Epithelial cell of proximal tubule (primary cell): ENCODE results near the gene ELOF1. TPM values are rescaled to one million over a fixed set of nuclear protein-coding genes. Genes with fewer than 3 reads are reported as not detected.

Experiments
- DNase-seq: peaks from one replicate; pipeline ENCODE4 v3.0.0-alpha.2; 2011; ENCODE audit warnings: low read depth
- H3K4me3 ChIP-seq: 2 replicates; pipeline ENCODE4 v1.5.1; 2011; ENCODE audit warnings: low read depth, mild to moderate bottlenecking, low read length
- total RNA-seq: library from RNA; depleted of rRNA; stranded (reverse); fragments of >200 nt; gene quantifications from 2 replicates; pipeline ENCODE4 v1.2.3, GENCODE V29; 2015
- TF ChIP-seq, protein P1 (sequence below): conservative IDR thresholded peaks from 2 replicates; pipeline ENCODE4 v1.5.1; 2012; ENCODE audit warnings: low read depth, mild to moderate bottlenecking, low read length

The ELOF1 gene
- total RNA-seq, 1 donor from 2014 or later: 49.8 TPM

DNA sequence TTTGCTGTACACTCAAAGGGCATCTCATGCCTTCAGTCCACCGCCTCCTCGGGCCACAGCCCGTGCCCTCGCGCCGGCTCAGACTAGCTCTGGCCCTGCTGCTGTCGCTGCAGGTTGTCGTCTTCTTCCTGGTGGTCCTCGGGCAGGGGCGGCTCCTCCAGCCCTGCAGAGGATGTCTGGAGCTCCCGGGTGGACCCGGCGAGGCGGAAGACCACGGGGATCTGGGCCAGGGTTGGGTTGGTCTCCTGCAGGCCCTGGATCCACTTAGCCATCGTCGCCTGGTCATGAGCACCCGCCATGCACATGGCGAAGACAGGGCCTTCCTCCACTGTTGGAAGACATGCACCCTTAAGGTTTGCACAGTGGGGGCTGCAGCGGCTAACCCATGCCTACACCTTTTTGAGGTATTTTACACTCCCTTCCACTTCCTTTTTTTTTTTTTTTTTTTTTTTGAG is 52.9 kb downstream of the ELOF1 start:
- peak overlapping the region; percentile 79 for H3K4me3 ChIP-seq
- TF ChIP-seq, protein P1, sequence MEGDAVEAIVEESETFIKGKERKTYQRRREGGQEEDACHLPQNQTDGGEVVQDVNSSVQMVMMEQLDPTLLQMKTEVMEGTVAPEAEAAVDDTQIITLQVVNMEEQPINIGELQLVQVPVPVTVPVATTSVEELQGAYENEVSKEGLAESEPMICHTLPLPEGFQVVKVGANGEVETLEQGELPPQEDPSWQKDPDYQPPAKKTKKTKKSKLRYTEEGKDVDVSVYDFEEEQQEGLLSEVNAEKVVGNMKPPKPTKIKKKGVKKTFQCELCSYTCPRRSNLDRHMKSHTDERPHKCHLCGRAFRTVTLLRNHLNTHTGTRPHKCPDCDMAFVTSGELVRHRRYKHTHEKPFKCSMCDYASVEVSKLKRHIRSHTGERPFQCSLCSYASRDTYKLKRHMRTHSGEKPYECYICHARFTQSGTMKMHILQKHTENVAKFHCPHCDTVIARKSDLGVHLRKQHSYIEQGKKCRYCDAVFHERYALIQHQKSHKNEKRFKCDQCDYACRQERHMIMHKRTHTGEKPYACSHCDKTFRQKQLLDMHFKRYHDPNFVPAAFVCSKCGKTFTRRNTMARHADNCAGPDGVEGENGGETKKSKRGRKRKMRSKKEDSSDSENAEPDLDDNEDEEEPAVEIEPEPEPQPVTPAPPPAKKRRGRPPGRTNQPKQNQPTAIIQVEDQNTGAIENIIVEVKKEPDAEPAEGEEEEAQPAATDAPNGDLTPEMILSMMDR: no peak
- DNase-seq: no peak

DNA sequence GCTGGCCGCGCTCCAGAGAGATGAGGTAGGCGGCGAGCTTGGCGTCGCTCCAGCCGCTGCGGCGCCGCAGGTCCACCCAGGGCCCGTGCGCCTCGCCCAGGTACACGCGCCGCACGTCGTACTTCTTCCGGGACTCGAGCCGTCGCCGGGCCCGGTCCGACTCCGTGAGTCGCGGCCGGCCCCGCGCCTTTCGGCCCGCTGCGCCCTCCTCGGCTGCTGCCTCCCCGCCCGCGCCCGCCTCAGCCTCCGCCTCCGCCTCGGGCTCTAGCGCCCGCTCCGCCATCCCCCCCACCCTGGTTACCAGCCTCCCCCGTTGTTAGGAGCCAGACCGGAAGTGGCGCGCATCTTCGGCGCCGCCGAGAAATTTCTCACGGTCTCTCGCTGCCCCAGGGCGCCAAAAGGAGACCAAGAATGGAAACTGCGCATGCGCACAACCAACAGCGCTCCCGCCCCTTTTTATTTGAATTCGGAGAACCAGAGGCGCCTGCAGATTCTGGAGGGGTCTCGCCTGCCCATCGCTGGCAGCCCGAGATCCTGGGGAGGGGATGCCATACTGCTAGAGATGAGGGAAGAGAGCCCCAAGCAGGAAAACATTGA is 53.4 kb downstream of the ELOF1 start, which contains the start of gene ZNF653:
Gene ZNF653, minus strand, starts transcription at position 336 of the 597 bp plus-strand sequence. Its CDS starts 53 bp downstream, at position 283.
- TF ChIP-seq, protein P1: no peak
- peak; percentile 41 for DNase-seq
- peak within 1 kb of the TSS; percentile 79 for H3K4me3 ChIP-seq

DNA sequence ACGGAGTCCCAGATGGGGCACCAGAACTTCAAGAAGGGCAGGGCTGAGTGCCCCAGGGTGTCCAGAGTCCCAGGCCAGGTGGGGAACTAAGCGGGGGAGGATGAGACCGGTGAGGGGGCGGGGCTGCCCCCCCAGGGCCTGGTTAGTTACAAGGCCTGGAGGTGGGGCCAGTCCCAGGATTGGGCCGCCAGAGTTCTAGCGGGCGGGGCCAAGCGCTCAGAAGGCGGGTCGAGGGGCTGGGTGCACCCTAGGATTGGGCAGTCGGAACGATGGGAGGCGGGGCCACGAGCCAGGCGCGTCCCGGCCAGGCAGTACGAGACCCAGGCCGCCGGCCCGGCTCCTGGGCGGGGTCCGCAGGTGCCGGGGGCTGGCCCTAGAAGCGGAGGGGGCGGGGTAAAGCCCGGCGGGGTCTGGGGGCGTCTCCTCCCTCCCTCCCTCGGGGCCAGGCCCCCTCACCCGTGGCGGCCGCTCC is 54.0 kb downstream of the ELOF1 start:
- DNase-seq: peak; percentile 29

DNA sequence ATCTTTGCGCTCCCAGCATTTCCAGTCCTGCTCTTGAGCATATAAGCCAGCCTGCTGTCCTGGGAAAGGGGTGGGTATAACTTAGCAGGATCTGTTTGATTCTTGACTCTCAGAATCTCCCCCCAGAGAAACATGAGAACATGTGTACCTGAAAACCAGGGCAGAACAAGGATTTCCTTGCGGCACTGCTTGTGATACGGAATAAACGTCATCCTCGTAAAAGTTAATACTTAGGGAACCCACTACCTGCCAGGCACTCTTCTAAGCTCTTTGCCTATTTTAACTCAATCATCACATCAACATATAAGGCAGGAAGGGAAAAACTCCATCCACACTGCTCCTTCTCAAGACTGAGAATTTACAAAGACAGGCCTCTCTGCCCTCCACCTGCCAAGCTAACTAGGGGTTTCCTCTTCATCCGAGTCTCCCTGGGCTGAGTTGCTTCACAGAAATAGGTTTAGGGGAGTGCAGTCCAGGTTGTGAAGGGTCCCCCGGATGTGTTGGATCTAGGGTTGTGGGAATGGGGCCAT is 54.5 kb downstream of the ELOF1 start:
- TF ChIP-seq, protein P1: no peak
- no peak for DNase-seq
- H3K4me3 ChIP-seq: peak overlapping the region; percentile 79

More for the DNA sequence above, 54.0 kb downstream of the ELOF1 start:
- TF ChIP-seq, protein P1: no peak
- H3K4me3 ChIP-seq: peak overlapping the region; percentile 79

Other genes with a start within 250 kb of the ELOF1 start
- gene RAB3D, start 219.6 kb downstream of the ELOF1 start, total RNA-seq: 13.4 and 18.3 TPM in 2 replicates
- gene TMEM205, start 213.0 kb downstream of the ELOF1 start, total RNA-seq: 226 and 228 TPM in 2 replicates
- 6.1 and 7.8 TPM in 2 replicates for gene CCDC159, start 212.7 kb downstream of the ELOF1 start, total RNA-seq
- gene PLPPR2, start 203.8 kb downstream of the ELOF1 start, total RNA-seq: 1.3 and 6.2 TPM in 2 replicates
- gene SWSAP1, start 184.6 kb downstream of the ELOF1 start, total RNA-seq: 1.2 and 2.7 TPM in 2 replicates
- gene EPOR, start 174.9 kb downstream of the ELOF1 start, total RNA-seq: 4.3 and 5.2 TPM in 2 replicates
- 3.1 and 19.0 TPM in 2 replicates for gene RGL3, start 139.9 kb downstream of the ELOF1 start, total RNA-seq
- gene ODAD3, start 124.1 kb downstream of the ELOF1 start, total RNA-seq: 0.40 TPM in 1 of 2 replicates, not detected in the other
- gene PRKCSH, start 123.6 kb downstream of the ELOF1 start, total RNA-seq: 184 and 243 TPM in 2 replicates
- not detected in 2 replicates for gene ELAVL3, start 78.2 kb downstream of the ELOF1 start, total RNA-seq
- gene ZNF653, start 53.4 kb downstream of the ELOF1 start, total RNA-seq: 5.9 and 23.4 TPM in 2 replicates
- 58.9 and 59.0 TPM in 2 replicates for gene ECSIT, start 30.1 kb downstream of the ELOF1 start, total RNA-seq
- 5.6 and 16.1 TPM in 2 replicates for gene CNN1, start 20.4 kb downstream of the ELOF1 start, total RNA-seq
- gene ACP5, start 18.4 kb upstream of the ELOF1 start, total RNA-seq: 3.3 and 4.4 TPM in 2 replicates
- 10.0 and 12.5 TPM in 2 replicates for gene ZNF627, start 38.3 kb upstream of the ELOF1 start, total RNA-seq
- 6.5 and 7.4 TPM in 2 replicates for gene ZNF823, start 179.7 kb upstream of the ELOF1 start, total RNA-seq
- 1.2 and 2.0 TPM in 2 replicates for gene ZNF441, start 207.8 kb upstream of the ELOF1 start, total RNA-seq
- 0.17 and 0.29 TPM in 2 replicates for gene ZNF491, start 239.3 kb upstream of the ELOF1 start, total RNA-seq